Neuronal stem cell (in vitro differentiated cells): ENCODE results near the gene QRICH2.
A peak's percentile ranks its signal among the peaks of the same experiment; 100 is the strongest.

Experiments used
- DNase-seq: peaks from one replicate; pipeline ENCODE4 v3.0.0-alpha.2; 2013; ENCODE audit warnings: low spot score
- H2AFZ ChIP-seq: one replicate; pipeline ENCODE4 v1.6.1; 2013; ENCODE audit warnings: mild to moderate bottlenecking, low read length, inconsistent platforms
- H2AK5ac ChIP-seq: 2 replicates; pipeline ENCODE4 v1.6.1; 2013; ENCODE audit warnings: low read depth, mild to moderate bottlenecking, inconsistent platforms, low read length, moderate library complexity, mixed read lengths
- H2BK120ac ChIP-seq: 2 replicates; pipeline ENCODE4 v1.6.1; 2013; ENCODE audit warnings: low read depth, mild to moderate bottlenecking, inconsistent platforms, low read length, moderate library complexity, mixed read lengths
- H2BK12ac ChIP-seq: one replicate; pipeline ENCODE4 v1.6.1; 2013; ENCODE audit warnings: low read length, inconsistent platforms
- H2BK15ac ChIP-seq: 2 replicates; pipeline ENCODE4 v1.6.1; 2013; ENCODE audit warnings: mild to moderate bottlenecking, low read length, inconsistent platforms, mixed read lengths
- H2BK5ac ChIP-seq: one replicate; pipeline ENCODE4 v1.6.1; 2013; ENCODE audit warnings: inconsistent platforms, mild to moderate bottlenecking, low read length, moderate library complexity
- H3K14ac ChIP-seq: one replicate; pipeline ENCODE4 v1.6.1; 2013; ENCODE audit warnings: low read length, inconsistent platforms
- H3K18ac ChIP-seq: 2 replicates; pipeline ENCODE4 v1.6.1; 2013; ENCODE audit warnings: low read length, inconsistent platforms
- H3K23ac ChIP-seq: 2 replicates; pipeline ENCODE4 v1.6.1; 2013; ENCODE audit warnings: low read depth, mild to moderate bottlenecking, mixed read lengths, low read length, inconsistent platforms; ENCODE audit not compliant: poor library complexity
- H3K27ac ChIP-seq: replicated peaks from 3 replicates; pipeline ENCODE4 v1.5.1; 2013; ENCODE audit warnings: low read length, inconsistent platforms
- H3K27me3 ChIP-seq, 3 experiments: 2 replicates each; pipeline ENCODE4 v1.6.1; 2013; ENCODE audit warnings: low read length in 3 of 3, mild to moderate bottlenecking in 2 of 3, inconsistent platforms in 1 of 3, low read depth in 1 of 3, mixed read lengths in 1 of 3, moderate library complexity in 1 of 3; ENCODE audit not compliant: control insufficient read depth in 3 of 3, insufficient read depth in 3 of 3
- H3K36me3 ChIP-seq, 2 donors: replicated peaks in 1 of 2; 2 replicates each; pipeline ENCODE4 v1.6.1; 2013; ENCODE audit warnings: low read length in 2 of 2; ENCODE audit not compliant: control insufficient read depth in 2 of 2, insufficient read depth in 2 of 2
- H3K4ac ChIP-seq: 2 replicates; pipeline ENCODE4 v1.6.1; 2013; ENCODE audit warnings: inconsistent platforms, mild to moderate bottlenecking, low read length, moderate library complexity
- H3K4me1 ChIP-seq, 2 donors: 1 replicate in 1 of 2; 2 replicates in 1 of 2; pipeline ENCODE4 v1.6.1; 2013; ENCODE audit warnings: low read length in 2 of 2, low read depth in 1 of 2; ENCODE audit not compliant: control insufficient read depth in 2 of 2, insufficient read depth in 1 of 2
- H3K4me2 ChIP-seq: one replicate; pipeline ENCODE4 v1.6.1; 2013; ENCODE audit warnings: mild to moderate bottlenecking, low read length, inconsistent platforms; ENCODE audit not compliant: insufficient read depth, poor library complexity, severe bottlenecking
- H3K4me3 ChIP-seq, 2 donors: 2 replicates each; pipeline ENCODE4 v1.5.1; 2013; ENCODE audit warnings: low read length in 2 of 2, mild to moderate bottlenecking in 2 of 2, inconsistent platforms in 1 of 2, moderate library complexity in 1 of 2
- H3K79me1 ChIP-seq: one replicate; pipeline ENCODE4 v1.6.1; 2013; ENCODE audit warnings: low read depth, mild to moderate bottlenecking, inconsistent platforms, low read length, moderate library complexity
- H3K9ac ChIP-seq: one replicate; pipeline ENCODE4 v1.6.1; 2013; ENCODE audit warnings: mild to moderate bottlenecking, low read depth, low read length, inconsistent platforms; ENCODE audit not compliant: poor library complexity
- H3K9me3 ChIP-seq, 2 donors: replicated peaks in 1 of 2; 2 replicates each; pipeline versions ENCODE3 to v1.6.1; 2013; ENCODE audit warnings: low read length in 2 of 2, mild to moderate bottlenecking in 2 of 2, inconsistent platforms in 1 of 2, low read depth in 1 of 2, mixed read lengths in 1 of 2, moderate library complexity in 1 of 2; ENCODE audit not compliant: control insufficient read depth in 2 of 2, insufficient read depth in 1 of 2
- H4K8ac ChIP-seq: one replicate; pipeline ENCODE4 v1.6.1; 2013; ENCODE audit warnings: low read depth, mild to moderate bottlenecking, inconsistent platforms, low read length, moderate library complexity
- H4K91ac ChIP-seq: one replicate; pipeline ENCODE4 v1.6.1; 2013; ENCODE audit warnings: low read length, low read depth, mild to moderate bottlenecking, inconsistent platforms; ENCODE audit not compliant: poor library complexity
- WGBS, 2 donors: extraction: QIAGEN DNeasy Blood & Tissue Kit; methylation state at CpG; one replicate each; pipeline ENCODE4 v1.1.7; 2013; ENCODE audit warnings: missing lambda C conversion rate in 2 of 2, mixed read lengths in 1 of 2; ENCODE audit not compliant: insufficient read length in 2 of 2, insufficient replicate concordance in 1 of 2; ENCODE audit errors: extremely low coverage in 2 of 2; 5-methylcytosine and 5-hydroxymethylcytosine counted together

Gene QRICH2

DNA sequence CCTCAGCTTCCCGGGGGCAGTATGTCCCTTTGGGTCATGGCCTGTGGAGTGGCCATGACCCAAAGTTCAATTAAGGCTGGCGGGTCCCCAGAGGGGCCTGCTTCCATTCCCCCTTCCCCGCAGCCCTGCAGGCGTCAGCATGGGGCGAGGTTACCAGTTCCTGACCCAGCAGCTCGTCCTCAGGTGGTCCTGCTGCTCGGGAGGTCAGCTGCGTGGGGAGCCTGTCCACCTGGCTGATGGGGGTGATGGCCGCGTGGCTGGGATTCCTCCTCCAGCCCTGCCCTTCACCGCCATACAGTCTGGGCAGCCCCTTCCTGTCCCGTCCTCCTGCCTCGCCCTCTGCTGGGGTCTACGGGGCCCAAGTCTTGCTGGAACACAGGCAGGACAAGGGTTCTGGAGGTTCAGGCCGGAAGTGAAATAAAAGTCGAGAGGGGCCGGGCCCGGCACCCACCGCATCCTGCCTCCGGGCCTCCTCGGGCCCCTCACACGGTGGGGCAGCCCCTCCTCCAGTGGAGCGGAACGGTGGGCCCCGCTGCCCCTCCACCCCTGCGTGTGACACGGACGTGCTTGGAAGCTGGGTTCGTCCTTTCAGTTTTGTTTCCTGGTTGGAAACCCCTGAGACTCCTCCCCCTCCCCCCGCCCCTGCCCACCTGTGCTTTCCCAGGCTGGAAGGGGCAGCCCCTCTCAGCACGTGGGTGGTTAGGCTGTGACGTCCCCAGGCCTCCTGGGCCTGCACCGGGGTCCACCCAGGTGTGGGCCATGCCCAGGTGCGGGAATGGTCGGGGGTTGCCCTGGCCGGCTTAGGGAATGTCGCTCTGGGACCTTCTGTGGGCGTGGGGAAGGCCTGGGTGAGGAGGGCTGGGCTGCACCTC, 36.2 kb downstream of the QRICH2 start:
- H3K27ac ChIP-seq, result no peak overlapping the region
- no peak overlapping the region for H4K8ac ChIP-seq
- WGBS, 2 donors, result no CpG with 5 or more reads among the region's 38 CpGs
- no peaks in the 10 kb centered on the region for H3K27me3 ChIP-seq
- H2AK5ac ChIP-seq, result peak overlapping the region; percentile 81
- H3K4me1 ChIP-seq, result peaks cover 19 to 22% of the 10 kb centered on the region in 2 donors
- no peak overlapping the region for H2BK12ac ChIP-seq
- H4K91ac ChIP-seq, result no peak overlapping the region
- H3K23ac ChIP-seq, result peak overlapping the region; percentile 75
- peaks cover 16% of the 10 kb centered on the region for H3K79me1 ChIP-seq
- H3K9ac ChIP-seq, result peak overlapping the region; percentile 50
- no peak overlapping the region for H2BK15ac ChIP-seq
- H3K14ac ChIP-seq, result no peak overlapping the region
- H2AFZ ChIP-seq, result no peak overlapping the region
- H3K4me2 ChIP-seq, result no peak overlapping the region
- peaks cover 8 to 48% of the 10 kb centered on the region in 2 donors for H3K36me3 ChIP-seq
- H2BK120ac ChIP-seq, result no peak overlapping the region
- no peak overlapping the region for H3K4ac ChIP-seq
- H3K4me3 ChIP-seq, result no peak overlapping the region
- no peak for DNase-seq
- H3K18ac ChIP-seq, result peak overlapping the region; percentile 65
- peak overlapping the region; percentile 2 for H2BK5ac ChIP-seq
- H3K9me3 ChIP-seq, result peaks cover 0 to 1% of the 10 kb centered on the region in 2 donors

DNA sequence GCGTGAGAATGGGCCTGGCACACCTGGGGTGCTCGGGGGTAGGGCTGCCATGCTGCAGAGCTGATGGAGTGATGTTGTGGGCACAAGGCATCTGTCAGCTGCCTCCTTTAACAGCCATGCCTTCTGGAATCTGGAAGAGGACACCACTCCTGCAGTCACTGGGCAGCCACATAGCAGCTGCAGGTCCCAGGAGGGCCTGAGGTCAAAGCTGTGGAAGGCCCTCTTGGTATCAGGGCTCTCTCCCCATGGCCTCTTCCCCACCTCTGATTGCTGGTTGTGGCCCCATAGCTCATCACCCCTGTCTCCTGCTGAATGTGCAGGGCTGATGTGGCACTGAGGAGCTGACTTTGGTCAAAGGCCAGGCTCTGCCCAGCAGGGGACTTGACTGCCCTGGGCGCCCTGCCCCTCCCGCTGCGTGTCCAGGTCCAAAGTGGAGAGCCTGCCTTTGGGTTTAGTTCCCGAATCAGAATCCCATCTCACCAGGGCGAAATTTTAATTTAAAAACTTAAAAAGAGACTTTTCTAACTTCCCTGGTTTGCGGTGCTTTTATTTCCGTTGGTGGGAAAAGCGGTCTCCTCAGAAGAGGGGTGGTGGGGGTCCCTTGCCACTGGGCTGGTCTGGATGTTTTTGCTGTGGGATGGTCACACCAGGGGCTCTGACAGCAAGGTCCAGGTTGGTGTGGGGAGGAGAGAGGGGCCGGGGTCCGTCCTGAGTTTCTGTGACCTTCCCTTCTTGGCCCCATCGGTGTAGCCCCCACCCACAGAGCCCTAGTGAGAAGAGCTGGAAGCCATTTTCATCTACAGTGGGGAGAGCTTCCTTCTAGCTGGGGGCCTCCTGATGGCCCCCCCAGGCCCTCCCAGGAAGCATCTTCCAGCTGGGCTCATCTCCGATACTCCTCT, 37.1 kb downstream of the QRICH2 start:
- WGBS, 2 donors, result no CpG with 5 or more reads among the region's 14 CpGs
- H4K8ac ChIP-seq, result no peak overlapping the region
- H3K18ac ChIP-seq, result no peak overlapping the region
- no peak overlapping the region for H3K4me2 ChIP-seq
- H3K23ac ChIP-seq, result peak overlapping the region; percentile 39
- no peaks in the 10 kb centered on the region for H3K27me3 ChIP-seq
- DNase-seq, result no peak
- no peak overlapping the region for H4K91ac ChIP-seq
- H3K4ac ChIP-seq, result no peak overlapping the region
- H3K79me1 ChIP-seq, result peaks cover 16% of the 10 kb centered on the region
- peaks cover 8 to 51% of the 10 kb centered on the region in 2 donors for H3K36me3 ChIP-seq
- no peak overlapping the region for H2AFZ ChIP-seq
- peak overlapping the region; percentile 40 for H3K9ac ChIP-seq
- H3K9me3 ChIP-seq, result peaks cover 0 to 1% of the 10 kb centered on the region in 2 donors
- H2BK15ac ChIP-seq, result no peak overlapping the region
- H2BK120ac ChIP-seq, result no peak overlapping the region
- peak overlapping the region; percentile 36 for H2BK12ac ChIP-seq
- peak overlapping the region; percentile 92 for H3K14ac ChIP-seq
- peak overlapping the region in 1 of 2 donors; percentile 3 for H3K4me3 ChIP-seq
- no peak overlapping the region for H2BK5ac ChIP-seq
- H3K27ac ChIP-seq, result no peak overlapping the region
- H3K4me1 ChIP-seq, result peaks cover 24 to 26% of the 10 kb centered on the region in 2 donors
- no peak overlapping the region for H2AK5ac ChIP-seq

DNA sequence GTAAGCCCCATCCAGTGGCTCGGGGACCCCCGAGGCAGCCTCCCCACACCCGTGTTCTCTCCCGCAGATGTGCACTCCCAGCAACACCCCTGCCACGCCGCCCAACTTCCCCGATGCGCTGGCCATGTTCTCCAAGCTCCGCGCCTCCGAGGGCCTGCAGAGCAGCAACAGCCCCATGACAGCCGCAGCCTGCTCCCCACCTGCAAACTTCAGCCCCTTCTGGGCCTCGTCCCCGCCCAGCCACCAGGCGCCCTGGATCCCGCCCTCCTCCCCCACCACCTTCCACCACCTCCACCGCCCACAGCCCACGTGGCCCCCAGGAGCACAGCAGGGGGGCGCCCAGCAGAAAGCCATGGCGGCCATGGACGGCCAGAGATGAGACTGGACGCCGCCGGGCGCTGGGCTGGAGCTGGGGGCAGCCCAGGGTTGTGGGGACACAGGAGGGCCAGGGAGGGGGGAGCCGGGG, 37.9 kb downstream of the QRICH2 start:
- peaks cover 19% of the 10 kb centered on the region for H3K79me1 ChIP-seq
- no peak overlapping the region for H3K4me3 ChIP-seq
- peak overlapping the region; percentile 65 for H3K23ac ChIP-seq
- peaks cover 8 to 51% of the 10 kb centered on the region in 2 donors for H3K36me3 ChIP-seq
- peaks cover 0 to 1% of the 10 kb centered on the region in 2 donors for H3K9me3 ChIP-seq
- no peak overlapping the region for H3K4me2 ChIP-seq
- no peak for DNase-seq
- H4K8ac ChIP-seq, result no peak overlapping the region
- no CpG with 5 or more reads among the region's 26 CpGs for WGBS, 2 donors
- H3K4ac ChIP-seq, result no peak overlapping the region
- H2BK120ac ChIP-seq, result no peak overlapping the region
- H2AK5ac ChIP-seq, result no peak overlapping the region
- no peak overlapping the region for H2BK5ac ChIP-seq
- no peak overlapping the region for H3K14ac ChIP-seq
- H3K27me3 ChIP-seq, result no peaks in the 10 kb centered on the region
- no peak overlapping the region for H4K91ac ChIP-seq
- no peak overlapping the region for H3K9ac ChIP-seq
- peaks cover 24 to 26% of the 10 kb centered on the region in 2 donors for H3K4me1 ChIP-seq
- H2BK15ac ChIP-seq, result no peak overlapping the region
- no peak overlapping the region for H2BK12ac ChIP-seq
- no peak overlapping the region for H3K27ac ChIP-seq
- H3K18ac ChIP-seq, result no peak overlapping the region
- H2AFZ ChIP-seq, result no peak overlapping the region
